UCSD-AML1 (cell line): ENCODE data around the gene GNPTG.

Experiments
- DNase-seq: peaks from one replicate; lab custom pipeline; 2025; ENCODE audit not compliant: unreplicated experiment; lab: John Stamatoyannopoulos, UW

The GNPTG gene

DNA sequence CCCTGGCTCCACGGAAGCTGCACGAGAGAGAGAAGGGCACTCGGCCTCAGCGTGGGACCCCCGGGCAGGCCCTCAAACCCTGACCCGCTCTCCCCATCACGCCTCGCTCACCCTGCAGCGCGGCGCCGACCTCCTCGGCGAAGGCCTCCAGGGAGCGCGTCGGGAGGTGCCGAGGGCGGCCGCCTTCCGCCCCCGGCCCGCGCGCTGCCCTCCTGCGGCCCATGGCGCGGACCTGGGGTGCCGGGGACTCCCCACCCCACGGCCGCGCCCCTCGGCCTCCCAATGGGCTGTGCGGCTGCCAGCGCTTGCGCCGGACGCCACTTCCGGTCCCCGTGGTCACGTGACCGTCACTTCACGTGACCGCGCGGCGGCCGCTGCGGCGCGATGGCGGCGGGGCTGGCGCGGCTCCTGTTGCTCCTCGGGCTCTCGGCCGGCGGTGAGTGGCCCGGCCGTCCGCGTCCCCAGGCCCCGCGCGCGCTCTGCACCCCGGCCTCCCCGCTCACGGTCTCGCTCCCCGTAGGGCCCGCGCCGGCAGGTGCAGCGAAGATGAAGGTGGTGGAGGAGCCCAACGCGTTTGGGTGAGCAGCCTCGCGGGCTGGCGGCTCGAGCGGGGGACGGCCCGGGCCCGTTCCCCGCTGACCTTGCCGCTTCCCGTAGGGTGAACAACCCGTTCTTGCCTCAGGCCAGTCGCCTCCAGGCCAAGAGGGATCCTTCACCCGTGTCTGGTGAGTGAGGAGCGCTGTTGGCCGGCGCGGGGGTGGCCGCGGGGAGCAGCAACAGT lies at the start of gene GNPTG, which contains the start of gene TSR3:
GNPTG (plus strand) TSS at position 350 of the 781 bp plus-strand sequence; CDS start at position 385, 35 bp downstream.
TSR3 (minus strand) TSS at position 297 of the 781 bp plus-strand sequence; CDS start at position 223, 74 bp downstream.
- peak; percentile 90 for DNase-seq

GRCh38 chr16:1305823-1306222 lies 45.9 kb upstream of the GNPTG start:
- no peak for DNase-seq

GRCh38 chr16:1306334-1306733 lies 45.4 kb upstream of the GNPTG start:
- DNase-seq = no peak

- DNase-seq = no peak
These were observed 43.4 kb upstream of the GNPTG start for GRCh38 chr16:1308036-1308976.

DNA sequence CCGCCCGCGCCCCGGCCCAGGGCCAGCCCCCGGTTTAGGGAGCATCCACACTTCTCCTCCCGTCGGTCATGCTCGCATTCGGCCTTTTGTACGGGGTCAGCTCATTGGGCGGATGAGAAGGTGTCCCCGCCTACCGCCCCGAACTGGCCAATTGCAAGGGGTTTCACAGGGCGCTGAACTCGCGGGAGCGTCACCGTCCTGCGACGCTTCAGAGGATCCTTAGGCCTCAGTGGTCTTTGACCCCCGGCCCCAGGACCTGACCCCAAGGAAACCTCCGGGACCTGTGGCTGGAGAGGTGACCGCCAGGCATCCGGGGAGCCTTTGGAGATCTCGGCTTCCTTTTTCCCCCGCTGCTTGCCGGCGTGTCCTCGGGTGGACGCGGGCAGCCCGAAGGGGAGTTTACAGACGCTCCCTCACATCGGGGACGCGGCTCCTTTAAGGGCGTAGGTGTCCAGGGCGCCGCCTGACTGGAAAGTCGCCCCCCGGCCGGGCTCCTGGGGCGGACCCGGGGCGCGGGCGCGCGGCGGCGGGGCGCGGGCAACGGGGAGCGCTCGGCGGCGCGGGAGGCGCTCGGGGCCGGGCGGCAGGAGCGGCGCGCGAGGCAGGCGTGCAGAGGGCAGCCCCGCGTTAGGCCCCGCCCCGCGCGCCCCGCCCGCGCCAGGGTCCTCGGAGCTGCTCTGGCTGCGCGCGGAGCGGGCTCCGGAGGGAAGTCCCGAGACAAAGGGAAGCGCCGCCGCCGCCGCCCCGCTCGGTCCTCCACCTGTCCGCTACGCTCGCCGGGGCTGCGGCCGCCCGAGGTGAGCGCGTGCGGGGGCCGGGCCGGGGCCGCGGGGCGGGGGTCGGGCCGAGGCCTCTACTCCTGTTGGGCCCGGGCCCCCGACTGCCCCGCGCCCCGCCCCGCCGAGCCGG lies 42.5 kb upstream of the GNPTG start, which contains the start of gene UBE2I:
UBE2I (plus strand) TSS at position 660 of the 909 bp plus-strand sequence. CDS start 4,395 bp downstream, outside the sequence.
- DNase-seq = peak; percentile 98

DNA sequence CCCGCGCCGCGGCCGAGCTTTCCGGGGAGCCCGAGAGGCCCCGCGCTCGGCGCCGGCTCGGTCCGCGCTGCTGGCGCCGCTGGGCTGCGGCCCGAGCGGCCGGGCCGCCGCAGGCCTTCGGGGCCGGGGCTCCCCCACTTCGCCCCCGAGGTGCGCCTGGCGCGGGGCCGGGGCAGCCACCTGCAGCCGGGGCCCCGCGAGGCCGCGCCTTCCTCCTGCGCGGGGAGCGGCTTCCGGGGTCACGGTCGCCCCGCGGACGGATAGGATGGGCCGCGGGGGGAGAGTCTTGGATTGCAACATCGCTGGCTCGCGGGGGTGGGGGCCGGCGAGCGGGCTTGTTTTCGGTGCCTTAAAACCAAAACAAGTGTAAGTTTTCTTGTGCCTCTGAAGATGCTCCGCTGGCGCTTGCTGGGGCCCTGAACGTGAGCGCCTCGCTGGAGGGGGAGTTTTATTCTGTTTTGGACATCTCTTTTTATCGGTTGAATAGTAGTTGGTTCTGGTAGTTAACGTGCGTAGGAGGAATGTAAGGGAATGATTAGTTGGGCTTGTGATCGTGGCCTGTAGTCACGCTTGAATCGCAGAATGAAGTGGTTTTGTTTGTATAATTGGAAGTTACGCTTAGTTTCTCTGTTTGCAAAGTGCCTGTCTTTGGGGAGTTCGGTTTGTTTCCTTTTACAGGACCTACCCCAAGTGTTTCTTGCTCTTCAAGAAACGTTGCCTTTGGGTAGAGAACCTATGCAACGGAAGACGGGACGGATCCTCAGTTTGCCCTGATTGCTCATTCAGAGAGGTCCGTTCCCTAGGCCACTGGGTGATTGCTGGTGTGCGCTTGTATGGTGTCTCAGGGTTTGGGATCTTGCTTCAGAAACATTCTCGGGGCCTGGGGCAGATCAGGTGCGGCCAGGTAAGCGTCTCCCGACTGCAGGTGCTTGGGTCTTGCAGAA lies 41.6 kb upstream of the GNPTG start:
- peak; percentile 35 for DNase-seq

- DNase-seq = peak; percentile 22
These were observed 40.9 kb upstream of the GNPTG start for GRCh38 chr16:1310832-1311200.

GRCh38 chr16:1311212-1311737 lies 40.5 kb upstream of the GNPTG start:
- DNase-seq = no peak

- DNase-seq = no peak
These were observed 39.8 kb upstream of the GNPTG start for GRCh38 chr16:1311738-1312466.

GRCh38 chr16:1312467-1312816 lies 39.3 kb upstream of the GNPTG start:
- DNase-seq = no peak

GRCh38 chr16:1312903-1313302 lies 38.8 kb upstream of the GNPTG start:
- no peak for DNase-seq

DNA sequence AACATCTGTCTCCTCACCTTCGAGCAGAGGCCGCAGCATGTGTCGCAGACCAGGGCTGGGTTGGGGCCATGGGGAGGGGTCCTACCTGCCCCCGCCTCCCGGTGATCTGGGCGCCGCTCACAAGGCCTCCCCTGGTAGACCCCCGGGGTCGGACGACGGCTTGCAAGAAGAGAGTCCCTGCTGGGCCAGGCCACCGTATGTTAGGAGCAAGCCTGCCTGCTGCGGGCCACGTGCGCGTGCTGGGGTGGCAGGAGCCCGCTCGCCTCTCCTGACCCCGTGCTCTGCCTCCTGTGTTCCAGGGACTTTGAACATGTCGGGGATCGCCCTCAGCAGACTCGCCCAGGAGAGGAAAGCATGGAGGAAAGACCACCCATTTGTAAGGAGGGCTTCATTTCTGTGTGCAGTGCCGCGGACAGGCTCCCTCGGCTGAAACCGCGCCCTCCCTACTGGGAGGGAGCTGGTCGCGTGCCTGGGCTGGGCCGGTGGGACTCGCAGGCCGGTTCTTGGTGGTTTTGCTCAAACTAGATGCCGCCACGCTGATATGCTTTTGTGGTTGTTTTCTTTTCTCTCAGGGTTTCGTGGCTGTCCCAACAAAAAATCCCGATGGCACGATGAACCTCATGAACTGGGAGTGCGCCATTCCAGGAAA lies 37.9 kb upstream of the GNPTG start:
- DNase-seq = no peak

GRCh38 chr16:1314399-1315068 lies 37.2 kb upstream of the GNPTG start:
- no peak for DNase-seq

DNA sequence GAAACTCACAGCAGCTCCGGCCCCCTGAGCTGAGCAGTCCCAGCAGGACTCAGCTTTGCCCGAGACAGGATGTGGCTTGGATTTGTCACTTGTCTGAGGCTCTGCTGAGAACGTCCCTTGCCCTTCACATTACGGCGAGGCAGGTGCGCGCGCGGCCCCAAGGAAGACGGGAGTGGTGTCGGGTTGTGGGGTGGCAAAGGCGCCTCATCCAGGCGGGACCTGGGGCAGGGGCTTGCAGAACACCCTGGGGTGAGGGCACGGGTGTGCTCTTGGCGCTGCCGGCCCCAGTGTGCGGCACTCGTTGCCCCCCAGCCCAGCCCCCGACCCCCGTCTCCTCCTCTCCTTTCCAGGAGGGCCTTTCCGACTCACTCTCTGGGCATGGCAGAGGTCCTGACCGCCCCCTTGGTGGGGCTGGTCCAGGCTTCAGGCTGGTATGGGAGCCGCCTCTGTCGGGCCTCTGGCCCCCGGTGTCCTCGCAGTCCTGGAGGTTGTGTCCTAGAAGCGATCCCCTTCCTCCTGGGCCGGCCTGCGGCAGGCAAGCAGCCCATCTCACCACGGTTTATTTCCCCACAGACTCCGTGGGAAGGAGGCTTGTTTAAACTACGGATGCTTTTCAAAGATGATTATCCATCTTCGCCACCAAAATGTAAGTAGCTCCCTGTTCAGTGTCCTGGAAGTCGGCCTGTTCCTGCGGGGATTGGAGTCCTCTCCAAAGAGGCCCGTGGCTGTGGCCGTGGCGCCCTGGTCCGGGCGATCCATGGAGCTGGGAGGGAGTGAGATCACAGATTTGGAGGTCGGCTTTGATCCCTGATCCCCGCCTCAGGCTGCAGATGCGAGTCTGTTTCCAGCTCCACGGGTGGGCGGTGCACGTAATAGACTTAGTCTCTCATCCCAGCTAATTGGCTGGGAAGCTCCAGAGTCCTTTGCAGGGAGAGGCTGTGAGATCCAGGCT lies 36.4 kb upstream of the GNPTG start:
- DNase-seq = no peak

GRCh38 chr16:1316033-1316405 lies 35.7 kb upstream of the GNPTG start:
- no peak for DNase-seq

- DNase-seq = no peak
These were observed 34.1 kb upstream of the GNPTG start for GRCh38 chr16:1317479-1318267.
